ENCODE results near the gene KISS1. TPM values are rescaled to one million over a fixed set of nuclear protein-coding genes. Genes with fewer than 3 reads are reported as not detected.

KISS1 gene
- total RNA-seq, 1 experiment from 2014 or later: 1.3 TPM

GRCh38 chr1:204202481-204202880, 6.2 kb upstream of the KISS1 start:
- Histone ChIP-seq H3K27ac (ENCODE audit: low read depth, low read length) (no peak overlapping the region), H2AFZ (ENCODE audit: low read depth, low read length, poor library complexity, severe bottlenecking) (no peak overlapping the region), H3K4me3 (replicated peaks in 1 of 2; ENCODE audit: low read depth in 1 of 2, low read length in 2 of 2) (no peak overlapping the region), H3K4me1 (ENCODE audit: control insufficient read depth in 1 of 2, insufficient read depth in 2 of 2, low read length in 2 of 2) (peaks cover 20 to 45% of the 10 kb centered on the region in 2 experiments), H3K79me2 (ENCODE audit: insufficient read depth, low read length) (0 out of 2 replicates have a peak, but pooled peaks cover 4% of the 10 kb centered on the region), H3K9me3 (ENCODE audit: control insufficient read depth in 1 of 2, insufficient read depth in 1 of 2, low read depth in 1 of 2, low read length in 2 of 2) (no peaks in the 10 kb centered on the region), H3K9me2 (ENCODE audit: insufficient read depth) (no peaks in the 10 kb centered on the region), H4K20me1 (ENCODE audit: insufficient read depth) (no peaks in the 10 kb centered on the region), H3K36me3 (ENCODE audit: control insufficient read depth in 1 of 2, insufficient read depth in 2 of 2, low read length in 2 of 2) (no peaks in the 10 kb centered on the region), H3K9ac (ENCODE audit: low read length) (no peak overlapping the region), H3K4me2 (ENCODE audit: low read length) (no peak overlapping the region), H3K27me3 (ENCODE audit: insufficient read depth, low read length) (no peaks in the 10 kb centered on the region)
- intact Hi-C loops (cut with micrococcal nuclease): no loop called here
- TF ChIP-seq REST (IDR thresholded peaks at IDR 0.05; ENCODE audit: low read depth) (no peak), RAD21 (IDR thresholded peaks at IDR 0.05; ENCODE audit: low read depth) (no peak), ZNF274 (IDR thresholded peaks at IDR 0.05; ENCODE audit: low read depth, low read length) (no peak), ZBTB33 (IDR thresholded peaks at IDR 0.05; ENCODE audit: extremely low read depth, insufficient replicate concordance, low read length) (no peak), EZH2phosphoT487 (IDR thresholded peaks at IDR 0.05; ENCODE audit: borderline replicate concordance) (no peak), CBX3 (IDR thresholded peaks at IDR 0.05; ENCODE audit: low read depth) (no peak), ATF3 (IDR thresholded peaks at IDR 0.05) (no peak), CTCF (IDR thresholded peaks at IDR 0.05 in 2 of 3, conservative IDR thresholded peaks at IDR 0.05 in 1 of 3; ENCODE audit: borderline replicate concordance in 1 of 3, insufficient read depth in 1 of 3, low read depth in 2 of 3, low read length in 2 of 3) (no peak), MAX (IDR thresholded peaks at IDR 0.05) (no peak), EGR1 (IDR thresholded peaks at IDR 0.05; ENCODE audit: low read depth) (no peak)
- DNase-seq (ENCODE audit: low read depth, low spot score) (no peak), ATAC-seq (no peak)
- no TSS peak for BruUV-seq (replicated peaks)
- ChIA-PET CTCF (interaction anchor here (1.8 kb wide), 1 partner anchor 39 kb away, joined by 11 read pairs; no protein-coding TSS in a partner anchor), POLR2A (no interaction called here), RAD21 (ENCODE audit: low non-redundant PET in 1 of 2, low total read pairs in 2 of 2, uncharacterized antibody in 2 of 2, unreplicated experiment in 2 of 2) (no interaction called here)
